Measurements from ENCODE around the gene TGFBR3L.

GRCh38 chr19:7928334-7928706 lies 13.7 kb downstream of the TGFBR3L start:
- no peak for TF ChIP-seq CTCF (conservative IDR thresholded peaks at IDR 0.05; ENCODE audit: low read depth, low read length)
- no peak for TF ChIP-seq MXI1 (IDR thresholded peaks at IDR 0.05; ENCODE audit: borderline replicate concordance, low read depth, low read length)
- TF ChIP-seq POLR2A (IDR thresholded peaks at IDR 0.05; ENCODE audit: low read depth, low read length), result no peak
- TF ChIP-seq RAD21 (IDR thresholded peaks at IDR 0.05; ENCODE audit: low read length), result no peak
- TF ChIP-seq RCOR1 (IDR thresholded peaks at IDR 0.05; ENCODE audit: insufficient replicate concordance, low read length), result no peak
- no peak for TF ChIP-seq NFE2L2 (IDR thresholded peaks at IDR 0.05; ENCODE audit: low read depth, low read length)
- TF ChIP-seq BHLHE40 (IDR thresholded peaks at IDR 0.05; ENCODE audit: low read depth, low read length), result no peak
- no peak for TF ChIP-seq CHD1 (IDR thresholded peaks at IDR 0.05; ENCODE audit: low read depth, low read length)

All from IMR-90 (cell line).